NB4 (cell line): Measurements from ENCODE around the gene OR10A3.

ENCODE experiments used
- CTCF ChIP-seq: IDR thresholded peaks from one replicate; pipeline ENCODE4 v1.5.1; 2012; ENCODE audit warnings: low read depth, low read length
- MYC ChIP-seq: IDR thresholded peaks from 2 replicates; pipeline ENCODE4 v1.6.1; 2011; ENCODE audit warnings: low read depth, low read length
- POLR2A ChIP-seq: IDR thresholded peaks from 2 replicates; pipeline ENCODE4 v1.6.1; 2011; ENCODE audit warnings: mild to moderate bottlenecking; ENCODE audit not compliant: insufficient read length; ENCODE audit errors: extremely low read depth

DNA sequence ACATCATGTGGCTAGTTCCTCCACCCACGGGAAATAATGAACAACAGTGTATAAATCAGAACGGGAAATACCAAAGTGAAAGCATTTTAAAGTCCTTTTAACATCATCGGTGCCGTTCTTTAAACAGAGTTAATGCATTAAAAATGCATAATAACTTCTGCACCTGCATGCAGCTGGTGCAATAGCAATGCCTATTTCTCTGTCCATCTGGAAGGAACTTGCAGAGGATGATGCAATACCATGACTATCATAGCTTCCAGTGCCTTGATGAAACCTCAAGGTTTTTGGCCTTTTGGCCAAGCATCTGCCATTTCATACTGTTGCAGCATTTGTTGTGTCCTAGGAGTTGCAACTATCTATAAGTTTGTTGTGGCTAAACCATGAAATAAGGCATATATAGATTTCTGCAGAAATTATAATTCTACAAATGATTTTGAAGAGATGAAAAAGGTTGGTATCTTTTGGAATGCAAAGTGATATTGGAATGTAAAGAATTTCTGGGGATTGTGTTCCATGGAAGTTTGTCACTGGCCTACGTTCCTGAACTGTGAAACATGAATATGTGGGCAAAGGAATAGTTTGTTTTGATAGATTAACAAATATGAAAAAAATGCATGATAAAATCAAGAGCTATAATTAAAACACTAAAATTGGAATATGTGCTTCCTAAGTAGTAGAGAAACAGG is 35.9 kb upstream of the OR10A3 start:
- TF ChIP-seq POLR2A = no peak
- TF ChIP-seq CTCF = no peak
- TF ChIP-seq MYC = no peak
